HL-60 (cell line): ENCODE measurements around the gene NFIC.

Experiments used
- CTCF ChIP-seq: IDR thresholded peaks from one replicate; pipeline ENCODE4 v1.5.1; 2011; ENCODE audit warnings: low read length, control low read depth, inconsistent platforms; ENCODE audit not compliant: insufficient read depth
- GABPA ChIP-seq: IDR thresholded peaks from 2 replicates; pipeline ENCODE4 v1.6.1; 2012; ENCODE audit warnings: low read depth
- SPI1 ChIP-seq: IDR thresholded peaks from 2 replicates; pipeline ENCODE4 v1.6.1; 2012; ENCODE audit warnings: low read depth, mild to moderate bottlenecking, borderline replicate concordance

- TF ChIP-seq GABPA (no peak), CTCF (no peak), SPI1 (no peak)
Measured at GRCh38 chr19:3423183-3423829, 56.9 kb downstream of the NFIC start.
